NB4 (cell line): ENCODE data around the gene ADPRH.

Source experiments
- DNase-seq: peaks from one replicate; pipeline ENCODE4 v3.0.0; 2010; ENCODE audit warnings: low read depth
- H3K4me3 ChIP-seq: one replicate; pipeline ENCODE4 v1.5.1; 2011; ENCODE audit warnings: mild to moderate bottlenecking, low read depth, low read length, moderate library complexity
- MYC ChIP-seq: IDR thresholded peaks from 2 replicates; pipeline ENCODE4 v1.6.1; 2011; ENCODE audit warnings: low read depth, low read length
- POLR2A ChIP-seq: IDR thresholded peaks from 2 replicates; pipeline ENCODE4 v1.6.1; 2011; ENCODE audit warnings: mild to moderate bottlenecking; ENCODE audit not compliant: insufficient read length; ENCODE audit errors: extremely low read depth
- TF ChIP-seq, protein P1 (sequence below): IDR thresholded peaks from one replicate; pipeline ENCODE4 v1.5.1; 2012; ENCODE audit warnings: low read depth, low read length
- TF ChIP-seq, protein P2 (sequence below): IDR thresholded peaks from 2 replicates; pipeline ENCODE4 v1.6.1; 2011; ENCODE audit warnings: low read depth, low read length

ADPRH gene

DNA sequence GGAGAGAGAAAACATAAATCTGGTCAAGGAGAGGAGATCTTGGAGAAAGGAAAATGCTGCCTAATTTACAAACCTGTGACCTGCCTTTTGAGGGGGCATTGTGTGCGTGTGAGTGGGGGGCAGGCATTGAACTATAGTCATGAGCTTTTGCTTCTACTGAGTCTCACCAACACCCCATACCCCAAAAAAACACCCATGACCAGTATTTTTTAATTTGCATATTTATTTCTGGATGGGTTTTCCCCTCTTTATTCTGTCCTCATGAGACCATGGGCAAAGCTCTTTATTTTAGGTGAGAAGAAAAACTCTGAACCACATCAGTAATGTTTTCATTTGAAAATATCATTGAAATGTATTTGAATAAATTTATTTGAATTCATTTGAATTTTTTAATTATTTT, 40.5 kb upstream of the ADPRH start:
- no peak for DNase-seq
- no peak overlapping the region for H3K4me3 ChIP-seq
- TF ChIP-seq, protein P1, sequence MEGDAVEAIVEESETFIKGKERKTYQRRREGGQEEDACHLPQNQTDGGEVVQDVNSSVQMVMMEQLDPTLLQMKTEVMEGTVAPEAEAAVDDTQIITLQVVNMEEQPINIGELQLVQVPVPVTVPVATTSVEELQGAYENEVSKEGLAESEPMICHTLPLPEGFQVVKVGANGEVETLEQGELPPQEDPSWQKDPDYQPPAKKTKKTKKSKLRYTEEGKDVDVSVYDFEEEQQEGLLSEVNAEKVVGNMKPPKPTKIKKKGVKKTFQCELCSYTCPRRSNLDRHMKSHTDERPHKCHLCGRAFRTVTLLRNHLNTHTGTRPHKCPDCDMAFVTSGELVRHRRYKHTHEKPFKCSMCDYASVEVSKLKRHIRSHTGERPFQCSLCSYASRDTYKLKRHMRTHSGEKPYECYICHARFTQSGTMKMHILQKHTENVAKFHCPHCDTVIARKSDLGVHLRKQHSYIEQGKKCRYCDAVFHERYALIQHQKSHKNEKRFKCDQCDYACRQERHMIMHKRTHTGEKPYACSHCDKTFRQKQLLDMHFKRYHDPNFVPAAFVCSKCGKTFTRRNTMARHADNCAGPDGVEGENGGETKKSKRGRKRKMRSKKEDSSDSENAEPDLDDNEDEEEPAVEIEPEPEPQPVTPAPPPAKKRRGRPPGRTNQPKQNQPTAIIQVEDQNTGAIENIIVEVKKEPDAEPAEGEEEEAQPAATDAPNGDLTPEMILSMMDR, result no peak
- no peak for TF ChIP-seq MYC
- TF ChIP-seq, protein P2, sequence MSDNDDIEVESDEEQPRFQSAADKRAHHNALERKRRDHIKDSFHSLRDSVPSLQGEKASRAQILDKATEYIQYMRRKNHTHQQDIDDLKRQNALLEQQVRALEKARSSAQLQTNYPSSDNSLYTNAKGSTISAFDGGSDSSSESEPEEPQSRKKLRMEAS, result no peak
- TF ChIP-seq POLR2A, result no peak

DNA sequence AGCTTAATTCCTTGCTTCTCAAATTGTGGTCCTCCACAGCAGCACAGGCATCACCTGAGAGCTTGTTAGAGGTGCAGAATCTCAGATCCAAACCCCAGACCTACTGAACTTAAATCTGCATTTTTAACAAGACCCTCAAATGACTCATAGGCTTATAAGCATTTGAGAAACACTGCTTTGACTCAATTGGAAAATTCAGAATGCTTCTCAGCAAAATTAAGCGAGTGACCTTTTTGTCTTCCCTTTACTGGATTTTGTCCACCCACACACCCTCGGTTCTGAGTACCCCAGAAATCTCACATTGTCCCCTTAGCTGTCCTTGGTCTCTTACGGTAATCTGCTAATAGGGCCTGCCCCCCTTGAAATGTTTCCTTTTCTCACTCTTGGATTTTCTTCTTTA, 37.7 kb upstream of the ADPRH start:
- DNase-seq, result no peak
- TF ChIP-seq MYC (no peak), POLR2A (no peak)
- TF ChIP-seq, protein P1, result no peak
- TF ChIP-seq, protein P2, result no peak
- H3K4me3 ChIP-seq, result no peak overlapping the region

DNA sequence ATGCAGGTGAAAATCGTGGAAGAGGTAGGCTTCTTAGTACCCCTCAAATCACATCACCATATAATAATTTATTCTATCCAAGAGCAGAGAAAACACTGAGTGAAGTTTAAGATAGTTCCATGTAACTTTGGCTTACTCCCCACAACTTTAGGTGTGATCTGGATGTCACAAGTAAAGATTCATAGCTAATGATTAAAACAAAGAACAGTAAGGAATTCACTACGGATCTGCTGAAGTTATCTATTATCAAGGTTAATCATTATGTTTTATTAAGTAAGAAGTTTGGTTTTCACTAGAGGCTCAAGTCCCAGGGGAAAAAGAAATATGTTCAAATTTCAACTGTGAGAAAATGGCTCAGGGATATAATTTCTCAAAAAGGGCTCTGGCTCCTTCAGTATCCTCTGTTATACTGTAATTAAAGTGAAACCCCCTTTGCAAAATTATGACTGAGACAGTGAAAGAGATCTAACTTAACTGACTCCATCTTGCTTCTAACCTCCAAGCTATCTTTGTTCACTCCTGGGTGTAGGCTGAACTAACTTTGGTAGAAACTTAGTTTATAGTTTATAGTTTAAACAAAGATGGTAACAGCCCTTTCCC, 37.0 kb upstream of the ADPRH start:
- TF ChIP-seq MYC (no peak), POLR2A (no peak)
- TF ChIP-seq, protein P2, result no peak
- TF ChIP-seq, protein P1, result no peak
- no peak for DNase-seq
- no peak overlapping the region for H3K4me3 ChIP-seq

DNA sequence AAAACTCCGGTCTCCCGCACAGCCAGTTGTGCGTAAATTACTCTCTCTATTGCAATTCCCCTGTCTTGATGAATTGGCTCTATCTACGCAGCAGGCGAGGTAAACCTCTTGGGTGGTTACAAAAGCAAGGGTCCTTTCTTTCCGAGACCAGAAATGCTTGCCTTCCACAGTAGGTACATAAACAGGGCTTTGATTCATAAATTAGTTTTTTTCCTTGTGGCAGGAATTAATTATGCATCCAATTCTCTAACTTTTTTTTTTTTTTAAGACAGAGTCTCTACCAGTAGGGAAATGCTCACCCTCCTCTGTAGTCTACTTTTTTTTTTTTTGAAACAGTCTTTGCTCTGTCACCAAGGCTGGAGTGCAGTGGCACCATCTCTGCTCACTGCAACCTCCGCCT, 36.1 kb upstream of the ADPRH start:
- H3K4me3 ChIP-seq, result no peak overlapping the region
- no peak for DNase-seq
- TF ChIP-seq MYC, result no peak
- TF ChIP-seq, protein P2, result no peak
- TF ChIP-seq, protein P1, result no peak
- no peak for TF ChIP-seq POLR2A

DNA sequence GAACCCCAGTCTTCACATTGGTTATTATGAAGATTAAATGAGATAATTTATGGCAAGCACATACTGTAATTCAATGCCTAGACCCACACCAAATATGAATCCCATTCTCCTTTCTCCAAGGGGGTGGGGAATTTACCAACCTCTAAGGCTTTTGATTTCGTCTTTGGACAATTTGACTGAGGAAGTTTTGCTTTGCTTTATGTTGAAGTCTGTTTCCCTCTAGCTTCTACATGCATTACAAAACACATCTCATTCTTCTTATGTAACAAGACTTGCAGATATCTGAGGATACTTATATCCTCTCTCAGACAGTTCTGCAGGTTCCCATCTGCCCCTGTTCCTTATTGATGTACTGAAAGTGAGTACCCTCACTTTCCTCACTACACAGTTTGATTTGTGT, 32.1 kb upstream of the ADPRH start:
- TF ChIP-seq, protein P1, result no peak
- TF ChIP-seq, protein P2, result no peak
- no peak for TF ChIP-seq MYC
- no peak for TF ChIP-seq POLR2A
- no peak for DNase-seq
- H3K4me3 ChIP-seq, result no peak overlapping the region

DNA sequence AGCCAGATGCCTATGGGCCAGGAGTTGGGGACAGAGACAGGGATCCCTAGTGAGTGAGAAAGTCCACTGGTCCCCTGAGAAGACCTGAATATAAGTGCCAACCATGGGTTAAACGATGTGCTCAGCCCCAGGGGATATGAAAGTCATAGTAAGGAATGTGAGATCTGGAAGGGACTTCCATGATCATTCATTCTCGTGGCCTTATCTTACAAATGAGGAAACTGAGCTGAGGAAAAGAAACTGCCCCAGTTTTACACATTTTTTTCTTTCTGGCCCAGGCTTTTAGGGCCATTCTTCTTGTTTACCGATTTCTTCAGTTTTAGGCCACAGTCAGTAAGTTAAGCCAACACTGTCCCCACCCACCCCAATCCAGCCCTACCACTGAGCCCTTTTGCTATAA, 31.0 kb upstream of the ADPRH start:
- DNase-seq, result no peak
- TF ChIP-seq, protein P1, result no peak
- TF ChIP-seq MYC (no peak), POLR2A (no peak)
- TF ChIP-seq, protein P2, result no peak
- H3K4me3 ChIP-seq, result no peak overlapping the region
